ENCODE measurements around the gene TNK2. TPM values are rescaled to one million over a fixed set of nuclear protein-coding genes. Genes with fewer than 3 reads are reported as not detected.

Gene TNK2
- total RNA-seq, 4 donors from 2014 or later: 18.4 to 45.7 (median 42.8) TPM

GRCh38 chr3:195845483-195845882, 62.9 kb downstream of the TNK2 start:
- Histone ChIP-seq H3K9me3 (no peaks in the 10 kb centered on the region), H3K27me3 (peaks cover 0 to 4% (median 0%) of the 10 kb centered on the region in 4 donors), H3K27ac (no peak overlapping the region), H3K4me3 (no peak overlapping the region), H3K4me1 (peaks cover 0 to 14% (median 0%) of the 10 kb centered on the region in 3 donors), H3K36me3 (no peaks in the 10 kb centered on the region)
- TF ChIP-seq POLR2A (IDR thresholded peaks at IDR 0.05): no peak
- intact Hi-C loops (cut with DNase I): no loop called here
- DNase-seq: no peak
- 82 to 87% methylated on average over 6 of the region's 6 CpGs for WGBS, 2 donors

- no peaks in the 10 kb centered on the region for H3K9me3 ChIP-seq
- WGBS, 2 donors: 77 to 85% methylated on average over 7 of the region's 7 CpGs
- no peak for TF ChIP-seq POLR2A (IDR thresholded peaks at IDR 0.05)
- TF ChIP-seq CTCF (IDR thresholded peaks at IDR 0.05): no peak
- peaks cover 0 to 11% (median 0%) of the 10 kb centered on the region in 3 donors for H3K4me1 ChIP-seq
- DNase-seq: no peak
- no peaks in the 10 kb centered on the region for H3K36me3 ChIP-seq
- H3K4me3 ChIP-seq: no peak overlapping the region
- H3K27ac ChIP-seq: no peak overlapping the region
- H3K27me3 ChIP-seq: peaks cover 0 to 6% (median 0%) of the 10 kb centered on the region in 4 donors
- intact Hi-C loops (cut with DNase I): no loop called here
These were observed 63.6 kb downstream of the TNK2 start for GRCh38 chr3:195844671-195845218.

- no peaks in the 10 kb centered on the region for H3K4me1 ChIP-seq
- H3K36me3 ChIP-seq: no peaks in the 10 kb centered on the region
- H3K9me3 ChIP-seq: no peaks in the 10 kb centered on the region
- intact Hi-C loops (cut with DNase I): no loop called here
- no peak for DNase-seq
- WGBS, 2 donors: 77 to 90% methylated on average over 7 to 13 of the region's 19 CpGs
- H3K27me3 ChIP-seq: peaks cover 0 to 24% (median 0%) of the 10 kb centered on the region in 4 donors
- TF ChIP-seq POLR2A (IDR thresholded peaks at IDR 0.05) (no peak), CTCF (IDR thresholded peaks at IDR 0.05) (no peak)
- no peak overlapping the region for H3K4me3 ChIP-seq
- no peak overlapping the region for H3K27ac ChIP-seq
These were observed 68.9 kb downstream of the TNK2 start for GRCh38 chr3:195839260-195840010.

- 59 to 70% methylated on average over 5 of the region's 5 CpGs for WGBS, 2 donors
- Histone ChIP-seq H3K27ac (no peak overlapping the region), H3K9me3 (no peaks in the 10 kb centered on the region), H3K4me1 (no peaks in the 10 kb centered on the region), H3K27me3 (peaks cover 0 to 24% (median 0%) of the 10 kb centered on the region in 4 donors), H3K36me3 (no peaks in the 10 kb centered on the region), H3K4me3 (no peak overlapping the region)
- TF ChIP-seq CTCF (IDR thresholded peaks at IDR 0.05): no peak
- no peak for TF ChIP-seq POLR2A (IDR thresholded peaks at IDR 0.05)
- DNase-seq: no peak
- intact Hi-C loops (cut with DNase I): no loop called here
These were observed 69.6 kb downstream of the TNK2 start for GRCh38 chr3:195838714-195839113.

GRCh38 chr3:195836476-195837135, 71.7 kb downstream of the TNK2 start:
- peak overlapping the region in 1 of 4 donors; percentile 55 for H3K27ac ChIP-seq
- H3K36me3 ChIP-seq: no peaks in the 10 kb centered on the region
- H3K4me1 ChIP-seq: no peaks in the 10 kb centered on the region
- no peak overlapping the region for H3K4me3 ChIP-seq
- H3K9me3 ChIP-seq: no peaks in the 10 kb centered on the region
- TF ChIP-seq POLR2A (IDR thresholded peaks at IDR 0.05): no peak
- WGBS, 2 donors: 80 to 82% methylated on average over 10 to 13 of the region's 14 CpGs
- peaks cover 0 to 19% (median 0%) of the 10 kb centered on the region in 4 donors for H3K27me3 ChIP-seq
- intact Hi-C loops (cut with DNase I): no loop called here
- DNase-seq: no peak

- TF ChIP-seq CTCF (IDR thresholded peaks at IDR 0.05): no peak
- no peak for TF ChIP-seq POLR2A (IDR thresholded peaks at IDR 0.05)
- no peaks in the 10 kb centered on the region for H3K36me3 ChIP-seq
- 86 to 89% methylated on average over 13 to 14 of the region's 14 CpGs for WGBS, 2 donors
- H3K27me3 ChIP-seq: peaks cover 0 to 19% (median 0%) of the 10 kb centered on the region in 4 donors
- no peak overlapping the region for H3K4me3 ChIP-seq
- no peaks in the 10 kb centered on the region for H3K9me3 ChIP-seq
- DNase-seq: no peak
- intact Hi-C loops (cut with DNase I): no loop called here
- H3K4me1 ChIP-seq: no peaks in the 10 kb centered on the region
- H3K27ac ChIP-seq: peak overlapping the region in 3 of 4 donors; percentile 9 to 55 (median 25)
These were observed 72.6 kb downstream of the TNK2 start for GRCh38 chr3:195835791-195836190.

All from esophagus squamous epithelium (tissue), 5 donors.